Esophagus muscularis mucosa (tissue), 3 donors: ENCODE data around the gene CD79A.

Experiments
- CTCF ChIP-seq, 3 experiments: fragments of 200-600 bp in 2 of 3; fragments of 450-650 bp in 1 of 3; sonication (generic) in 2 of 3; IDR thresholded peaks; one replicate each; pipeline ENCODE4 v1.5.1; 2017 to 2019; ENCODE audit warnings: antibody characterized with exemption in 3 of 3, mild to moderate bottlenecking in 2 of 3, moderate library complexity in 1 of 3
- POLR2A ChIP-seq: fragments of 450-650 bp; IDR thresholded peaks from one replicate; pipeline ENCODE4 v1.6.1; 2017; ENCODE audit warnings: antibody characterized with exemption, moderate library complexity, mild to moderate bottlenecking, low read depth
- POLR2AphosphoS5 ChIP-seq, 2 donors: sonication (generic); formaldehyde crosslinking; IDR thresholded peaks; one replicate each; pipeline ENCODE4 v1.6.1; 2017; ENCODE audit warnings: antibody characterized with exemption in 2 of 2

DNA sequence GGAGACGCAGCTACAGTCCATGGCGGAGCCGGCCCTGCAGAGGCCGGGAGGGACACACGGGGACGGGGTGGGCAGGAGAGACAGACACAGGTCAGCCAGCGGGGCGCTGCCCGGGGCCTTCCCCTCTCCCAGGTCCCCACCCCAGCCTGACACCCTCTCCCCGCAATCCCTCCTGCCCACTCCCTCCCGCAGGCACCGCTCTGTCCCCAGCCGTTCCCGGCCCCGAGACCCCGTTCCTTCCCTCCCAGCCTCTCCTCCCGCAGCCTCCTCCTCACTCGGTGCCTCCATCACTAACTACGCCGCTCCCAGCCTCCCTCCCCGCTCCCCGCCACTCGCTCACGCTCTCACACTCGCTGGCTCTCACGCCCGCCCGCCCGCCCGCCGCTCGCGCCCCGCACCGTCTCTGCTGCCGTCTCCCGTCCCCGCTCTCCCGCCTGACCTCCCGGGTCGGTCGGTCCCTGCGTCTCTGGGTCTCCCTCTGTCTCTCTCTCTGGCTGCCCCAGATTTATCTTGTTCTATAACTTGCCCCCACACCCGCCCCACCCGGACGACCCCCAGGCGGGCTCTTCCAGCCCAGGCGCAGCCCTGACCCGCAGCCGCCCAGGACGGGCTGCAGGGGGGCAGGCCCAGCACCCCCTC, 35.9 kb downstream of the CD79A start:
- no peak for TF ChIP-seq CTCF (IDR thresholded peaks at IDR 0.05)
- no peak for TF ChIP-seq POLR2AphosphoS5 (IDR thresholded peaks at IDR 0.05)
- TF ChIP-seq POLR2A = no peak
